Activated T-helper 1 cell treated with anti-CD3 and anti-CD28 coated beads, Interleukin-12 subunit alpha, Interleukin-12 subunit beta, Interleukin-2, Interleukin-4 antibody, amounts not matched to agents 30 ng/mL and 10 ng/mL and 1 ng/mL, durations not matched to agents 14 hours and 24 hours and 36 hours (primary cell): ENCODE data around the gene EXOC4. TPM values are rescaled to one million over a fixed set of nuclear protein-coding genes. Genes with fewer than 3 reads are reported as not detected.
"Not testable (repeated sequence)": the region's sequence is repeated elsewhere in the genome, so short reads cannot be mapped to it uniquely, and the experiment has no call there.

Experiments
- DNase-seq: peaks from one replicate; pipeline ENCODE4 v3.0.0; 2021; ENCODE audit warnings: low spot score
- H3K27ac Mint-ChIP-seq: one replicate; pipeline ENCODE4 v1.8.0; 2021; ENCODE audit warnings: mild to moderate bottlenecking, mixed read lengths
- H3K27me3 Mint-ChIP-seq: one replicate; pipeline ENCODE4 v1.8.0; 2022; ENCODE audit warnings: mild to moderate bottlenecking, moderate library complexity, mixed read lengths; ENCODE audit not compliant: insufficient read depth
- H3K36me3 Mint-ChIP-seq: one replicate; pipeline ENCODE4 v1.8.0; 2021; ENCODE audit warnings: low read depth, mixed read lengths
- H3K4me1 Mint-ChIP-seq: one replicate; pipeline ENCODE4 v1.8.0; 2021; ENCODE audit warnings: low read depth, mixed read lengths
- H3K4me3 Mint-ChIP-seq: one replicate; pipeline ENCODE4 v1.8.0; 2021; ENCODE audit warnings: mild to moderate bottlenecking, moderate library complexity, mixed read lengths
- H3K9me3 Mint-ChIP-seq: one replicate; pipeline ENCODE4 v1.8.0; 2021; ENCODE audit warnings: mixed read lengths
- intact Hi-C: fragments of 100-400 bp; cut with micrococcal nuclease; formaldehyde crosslinking; loops from one replicate; pipeline ENCODE4 v1.15.1; 2024
- total RNA-seq: library from RNA; stranded (reverse); gene quantifications from 2 replicates; pipeline ENCODE4 v1.2.3, GENCODE V29; 2022

Gene EXOC4
- total RNA-seq, 1 donor from 2014 or later = 58.6 TPM

- H3K27me3 Mint-ChIP-seq = no peaks in the 10 kb centered on the region
- no peaks in the 10 kb centered on the region for H3K9me3 Mint-ChIP-seq
- no peak overlapping the region for H3K27ac Mint-ChIP-seq
- intact Hi-C loops = no loop called here
- no peaks in the 10 kb centered on the region for H3K36me3 Mint-ChIP-seq
- no peaks in the 10 kb centered on the region for H3K4me1 Mint-ChIP-seq
- no peak for DNase-seq
- no peak overlapping the region for H3K4me3 Mint-ChIP-seq
Measured at GRCh38 chr7:134065415-134065814, 812.5 kb downstream of the EXOC4 start.

GRCh38 chr7:134067164-134067563 is 814.3 kb downstream of the EXOC4 start:
- no peak for DNase-seq
- no peaks in the 10 kb centered on the region for H3K4me1 Mint-ChIP-seq
- H3K4me3 Mint-ChIP-seq = no peak overlapping the region
- H3K27ac Mint-ChIP-seq = no peak overlapping the region
- intact Hi-C loops = no loop called here
- no peaks in the 10 kb centered on the region for H3K27me3 Mint-ChIP-seq
- H3K36me3 Mint-ChIP-seq = no peaks in the 10 kb centered on the region
- H3K9me3 Mint-ChIP-seq = no peaks in the 10 kb centered on the region

DNA sequence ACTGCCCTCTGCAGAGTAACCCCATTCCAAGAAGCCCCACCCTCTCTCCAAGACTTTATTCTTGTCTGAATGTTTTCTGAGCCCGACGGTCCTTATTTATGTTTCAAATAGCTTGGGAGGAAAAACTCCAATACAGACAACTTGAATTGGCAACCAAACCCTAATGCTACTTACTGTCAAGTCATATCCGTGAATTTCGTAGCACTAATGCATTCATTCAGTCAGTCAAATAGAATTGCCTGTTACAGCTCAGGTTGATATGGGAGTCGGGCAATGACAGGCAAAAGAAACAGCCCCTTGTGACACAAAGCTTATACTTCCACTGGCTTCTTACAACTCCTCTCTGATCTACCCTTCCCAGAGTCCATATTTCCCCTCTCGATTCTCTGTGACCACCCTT is 815.8 kb downstream of the EXOC4 start:
- Mint-ChIP-seq H3K4me1 (no peaks in the 10 kb centered on the region), H3K36me3 (no peaks in the 10 kb centered on the region), H3K27me3 (no peaks in the 10 kb centered on the region), H3K27ac (no peak overlapping the region), H3K4me3 (no peak overlapping the region), H3K9me3 (no peaks in the 10 kb centered on the region)
- intact Hi-C loops = no loop called here
- DNase-seq = no peak

DNA sequence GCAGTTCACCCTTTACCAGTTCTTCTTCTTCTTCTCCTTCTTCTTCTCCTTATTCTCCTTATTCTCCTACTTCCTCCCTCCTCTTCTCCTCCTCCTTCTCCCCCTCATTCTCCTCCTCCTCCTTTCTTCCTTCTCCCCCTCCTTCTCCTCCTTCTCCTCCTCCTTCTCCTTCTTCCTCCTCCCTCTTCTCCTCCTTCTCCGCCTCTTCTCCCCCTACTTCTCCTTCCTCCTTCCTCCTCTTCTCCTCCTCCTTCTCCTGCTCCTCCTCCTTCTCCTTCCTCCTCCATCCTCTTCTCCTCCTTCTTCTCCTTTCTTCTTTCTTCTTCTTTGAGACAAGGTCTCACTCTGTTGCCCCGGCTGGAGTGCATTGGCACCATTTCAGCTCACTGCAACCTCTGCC is 816.3 kb downstream of the EXOC4 start:
- H3K36me3 Mint-ChIP-seq = no peaks in the 10 kb centered on the region
- no peaks in the 10 kb centered on the region for H3K27me3 Mint-ChIP-seq

GRCh38 chr7:134070673-134071072 is 817.8 kb downstream of the EXOC4 start:
- Mint-ChIP-seq H3K36me3 (peaks cover 3% of the 10 kb centered on the region), H3K4me1 (no peaks in the 10 kb centered on the region), H3K27ac (no peak overlapping the region), H3K27me3 (no peaks in the 10 kb centered on the region), H3K4me3 (no peak overlapping the region), H3K9me3 (peaks cover 10% of the 10 kb centered on the region)
- DNase-seq = no peak
- intact Hi-C loops = no loop called here

More for the DNA sequence above, 816.3 kb downstream of the EXOC4 start:
- intact Hi-C loops = no loop called here
- no peak overlapping the region for H3K4me3 Mint-ChIP-seq
- H3K9me3 Mint-ChIP-seq = no peaks in the 10 kb centered on the region
- no peak for DNase-seq
- H3K4me1 Mint-ChIP-seq = no peaks in the 10 kb centered on the region
- no peak overlapping the region for H3K27ac Mint-ChIP-seq

DNA sequence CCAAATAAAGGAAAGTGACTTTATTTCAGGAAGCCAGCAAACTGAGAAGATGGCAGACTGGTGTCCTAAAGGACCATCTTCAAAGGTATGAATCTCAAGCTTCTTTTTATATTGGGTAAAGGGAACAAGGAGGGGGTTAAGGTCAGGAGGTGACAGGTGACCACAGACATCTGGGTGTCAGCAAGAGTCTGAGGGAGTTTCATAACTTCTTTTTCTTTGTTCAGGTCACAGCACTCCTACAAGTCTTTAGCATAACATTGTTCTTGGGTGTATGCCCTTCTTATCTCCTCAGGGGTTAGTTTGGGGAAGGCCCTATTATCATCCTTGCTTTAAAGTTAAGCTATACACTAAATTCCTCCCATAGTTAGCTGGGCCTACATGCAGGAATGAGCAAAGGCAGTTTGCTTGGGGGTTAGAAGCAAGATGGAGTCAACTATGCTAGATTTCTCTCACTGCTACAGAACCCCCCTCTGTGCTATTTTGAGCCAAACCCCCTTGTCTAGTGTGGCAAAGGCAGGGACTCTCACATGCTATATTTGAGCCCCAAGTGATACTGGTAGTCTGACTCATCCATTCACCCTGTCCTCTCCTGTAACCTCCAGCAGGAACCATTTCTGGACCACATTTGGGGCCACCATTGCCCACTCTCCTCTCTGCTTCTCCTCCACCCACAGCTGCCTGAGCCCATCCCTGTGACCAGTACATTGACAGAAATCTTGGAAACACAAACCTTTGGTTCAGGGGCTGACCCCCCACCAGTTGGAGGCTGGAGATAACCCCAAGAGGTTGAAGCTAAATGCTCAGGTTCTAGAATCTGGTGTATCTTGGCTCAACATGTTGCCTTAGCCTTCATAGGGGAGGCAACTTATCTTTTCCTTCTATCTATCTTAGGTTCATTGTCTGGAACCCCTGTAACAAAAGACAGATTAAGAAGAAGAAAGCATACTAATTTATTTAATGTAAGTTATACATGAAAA is 818.8 kb downstream of the EXOC4 start:
- Mint-ChIP-seq H3K27me3 (no peaks in the 10 kb centered on the region), H3K9me3 (peaks cover 13% of the 10 kb centered on the region), H3K4me1 (no peaks in the 10 kb centered on the region), H3K36me3 (peaks cover 3% of the 10 kb centered on the region), H3K4me3 (no peak overlapping the region), H3K27ac (no peak overlapping the region)
- no peak for DNase-seq
- intact Hi-C loops = no loop called here

- peaks cover 3% of the 10 kb centered on the region for H3K36me3 Mint-ChIP-seq
- no peak overlapping the region for H3K27ac Mint-ChIP-seq
- H3K9me3 Mint-ChIP-seq = peaks cover 16% of the 10 kb centered on the region
- no peak overlapping the region for H3K4me3 Mint-ChIP-seq
- no peaks in the 10 kb centered on the region for H3K27me3 Mint-ChIP-seq
- intact Hi-C loops = no loop called here
- no peak for DNase-seq
- no peaks in the 10 kb centered on the region for H3K4me1 Mint-ChIP-seq
Measured at GRCh38 chr7:134073276-134073675, 820.4 kb downstream of the EXOC4 start.

- Mint-ChIP-seq H3K9me3 (peaks cover 16% of the 10 kb centered on the region), H3K36me3 (peaks cover 3% of the 10 kb centered on the region), H3K4me3 (no peak overlapping the region), H3K27ac (no peak overlapping the region), H3K4me1 (no peaks in the 10 kb centered on the region), H3K27me3 (no peaks in the 10 kb centered on the region)
- DNase-seq = no peak
- intact Hi-C loops = no loop called here
Measured at GRCh38 chr7:134075799-134076198, 822.9 kb downstream of the EXOC4 start.

- H3K4me1 Mint-ChIP-seq, H3K4me3 Mint-ChIP-seq, H3K27ac Mint-ChIP-seq, H3K27me3 Mint-ChIP-seq, H3K36me3 Mint-ChIP-seq, intact Hi-C loops, DNase-seq: not testable (repeated sequence)
- H3K9me3 Mint-ChIP-seq = peaks cover 20% of the 10 kb centered on the region
Measured at GRCh38 chr7:134077560-134077959, 824.7 kb downstream of the EXOC4 start.

DNA sequence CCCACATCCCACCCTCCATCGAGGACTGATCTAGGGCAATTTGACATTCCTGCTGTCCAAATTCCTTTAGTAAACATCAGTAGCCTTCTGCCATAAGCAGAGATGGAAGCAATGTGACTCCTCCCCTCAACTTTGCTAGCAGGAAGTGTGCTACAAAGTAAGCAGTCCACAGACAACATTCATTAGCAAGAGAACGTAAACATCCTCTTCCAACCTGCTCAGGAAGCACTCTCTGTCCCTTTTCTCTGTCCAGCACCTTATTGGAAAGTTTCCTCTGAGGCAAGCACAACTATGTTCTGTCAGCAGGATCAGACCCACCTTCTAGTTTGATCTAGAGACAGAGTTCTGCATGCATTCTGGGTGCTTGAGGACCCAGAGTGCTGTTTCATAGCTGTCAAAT is 826.1 kb downstream of the EXOC4 start:
- intact Hi-C loops = no loop called here
- DNase-seq = no peak
- no peak overlapping the region for H3K4me3 Mint-ChIP-seq
- H3K9me3 Mint-ChIP-seq = peaks cover 20% of the 10 kb centered on the region
- no peaks in the 10 kb centered on the region for H3K4me1 Mint-ChIP-seq
- H3K27me3 Mint-ChIP-seq = no peaks in the 10 kb centered on the region
- H3K36me3 Mint-ChIP-seq = peaks cover 3% of the 10 kb centered on the region
- H3K27ac Mint-ChIP-seq = no peak overlapping the region

- Mint-ChIP-seq H3K36me3 (no peaks in the 10 kb centered on the region), H3K27me3 (no peaks in the 10 kb centered on the region), H3K4me1 (no peaks in the 10 kb centered on the region), H3K9me3 (peaks cover 6% of the 10 kb centered on the region), H3K27ac (no peak overlapping the region), H3K4me3 (no peak overlapping the region)
- intact Hi-C loops = no loop called here
- DNase-seq = no peak
Measured at GRCh38 chr7:134081695-134082094, 828.8 kb downstream of the EXOC4 start.

DNA sequence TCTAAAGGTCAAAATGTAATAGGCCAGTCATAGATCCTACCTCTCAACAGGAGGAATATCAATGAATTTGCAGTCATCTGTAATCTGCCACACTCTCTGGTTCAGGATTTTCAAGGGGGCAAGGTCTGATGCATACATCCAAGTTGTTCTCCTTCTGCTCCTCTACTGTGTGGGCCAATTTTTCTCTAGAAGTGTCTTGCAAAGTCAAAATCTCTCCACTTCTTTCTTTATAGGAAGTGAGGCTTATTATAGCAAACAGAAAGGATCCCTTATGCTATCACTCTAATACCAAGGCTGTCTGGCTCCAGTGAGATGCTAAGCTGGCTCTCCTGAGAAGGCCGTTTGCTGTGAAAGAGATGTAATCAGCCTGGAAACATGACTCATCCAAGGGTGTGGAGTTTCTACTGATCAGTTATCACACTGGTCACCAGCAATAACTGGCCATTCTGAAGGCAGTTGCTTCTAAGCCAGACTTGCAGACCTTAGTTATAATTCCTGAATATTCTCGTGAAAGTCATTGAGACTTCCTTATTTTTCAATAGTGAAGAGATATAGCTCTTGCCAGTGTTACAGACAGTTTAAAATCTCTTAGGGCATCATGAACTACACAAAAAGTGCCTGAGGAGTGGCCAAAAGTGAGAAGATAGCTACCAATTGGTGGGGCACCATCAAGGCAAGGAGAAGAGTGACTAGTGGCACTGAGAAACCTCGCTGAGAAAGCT is 831.0 kb downstream of the EXOC4 start:
- no peaks in the 10 kb centered on the region for H3K4me1 Mint-ChIP-seq
- H3K27me3 Mint-ChIP-seq = no peaks in the 10 kb centered on the region
- intact Hi-C loops = no loop called here
- no peak overlapping the region for H3K27ac Mint-ChIP-seq
- no peak for DNase-seq
- H3K36me3 Mint-ChIP-seq = no peaks in the 10 kb centered on the region
- H3K9me3 Mint-ChIP-seq = peaks cover 19% of the 10 kb centered on the region
- no peak overlapping the region for H3K4me3 Mint-ChIP-seq

DNA sequence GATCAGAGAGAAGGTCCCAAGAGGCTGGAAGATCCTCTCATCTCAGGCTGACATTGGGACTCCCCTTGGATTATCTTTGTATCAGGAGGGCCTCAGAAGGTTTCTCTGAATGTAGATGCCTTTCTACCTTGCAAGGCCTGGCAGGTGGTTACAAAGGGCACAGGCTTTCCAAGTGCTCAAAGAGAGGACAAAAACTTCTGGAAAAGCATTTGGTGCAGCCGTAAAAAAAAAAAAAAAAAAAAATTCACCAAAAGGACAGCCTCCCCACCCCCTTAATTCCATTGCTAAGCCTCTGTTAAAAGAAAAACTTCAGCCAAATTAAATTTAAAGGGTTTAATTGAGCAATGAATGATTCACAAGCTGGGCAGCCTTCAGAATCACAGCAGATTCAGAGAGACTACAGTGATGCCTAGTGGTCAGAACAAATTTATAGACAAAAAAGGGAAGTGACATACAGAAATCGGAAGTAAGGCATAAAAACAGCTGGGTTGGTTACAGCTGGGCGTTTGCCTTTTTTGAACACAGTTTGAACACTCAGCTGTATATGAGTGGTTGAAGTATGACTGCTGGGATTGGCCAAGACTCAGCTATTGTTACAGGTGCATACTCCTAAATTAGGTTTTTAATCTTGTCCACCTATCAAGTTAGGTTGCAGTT is 831.7 kb downstream of the EXOC4 start:
- no peak for DNase-seq
- no peak overlapping the region for H3K27ac Mint-ChIP-seq
- intact Hi-C loops = no loop called here
- no peaks in the 10 kb centered on the region for H3K27me3 Mint-ChIP-seq
- no peak overlapping the region for H3K4me3 Mint-ChIP-seq
- H3K4me1 Mint-ChIP-seq = no peaks in the 10 kb centered on the region
- no peaks in the 10 kb centered on the region for H3K36me3 Mint-ChIP-seq
- H3K9me3 Mint-ChIP-seq = peaks cover 26% of the 10 kb centered on the region
